IMR-90 (cell line): ENCODE results near the gene CIB2. TPM values are rescaled to one million over a fixed set of nuclear protein-coding genes. Genes with fewer than 3 reads are reported as not detected.

Source experiments
- ATAC-seq: fragments of 200-7000 bp; cut with Tn5 transposase; 2 replicates; pipeline ENCODE4 v1.9.1; 2020; ENCODE audit warnings: low read depth, mild to moderate bottlenecking, moderate library complexity
- BruUV-seq: library from RNA; stranded (reverse); fragments of 400-500 nt; replicated peaks from 2 replicates; lab custom pipeline; 2021; lab: Mats Ljungman, UMichigan
- CTCF ChIA-PET: fragments of 300-600 bp; formaldehyde crosslinking; extraction: SDS; loops from one replicate; lab custom pipeline; 2021; ENCODE audit warnings: antibody characterized with exemption; lab: Yijun Ruan, JAX
- POLR2A ChIA-PET: fragments of 300-600 bp; sonication (Branson Sonifier 250); formaldehyde crosslinking; loops from one replicate; lab custom pipeline; 2022; ENCODE audit warnings: antibody characterized with exemption; ENCODE audit not compliant: unreplicated experiment; lab: Charles Lee
- DNase-seq: peaks from one replicate; pipeline ENCODE4 v3.0.0; 2013
- H2AFZ ChIP-seq: replicated peaks from 2 replicates; pipeline ENCODE3; 2013; ENCODE audit warnings: low read length, mild to moderate bottlenecking; ENCODE audit not compliant: poor library complexity
- H2AK5ac ChIP-seq: 2 replicates; pipeline ENCODE4 v1.6.1; 2013; ENCODE audit warnings: low read depth, low read length, inconsistent platforms
- H2AK9ac ChIP-seq: replicated peaks from 2 replicates; pipeline ENCODE3; 2013; ENCODE audit warnings: mild to moderate bottlenecking, low read depth, low read length, moderate library complexity; ENCODE audit not compliant: poor library complexity
- H2BK120ac ChIP-seq: 2 replicates; pipeline ENCODE4 v1.6.1; 2013; ENCODE audit warnings: low read depth, low read length, inconsistent platforms
- H2BK15ac ChIP-seq: 3 replicates; pipeline ENCODE4 v1.6.1; 2013; ENCODE audit warnings: low read depth, low read length, inconsistent platforms
- H2BK20ac ChIP-seq: 2 replicates; pipeline ENCODE4 v1.6.1; 2013; ENCODE audit warnings: low read depth, mild to moderate bottlenecking, inconsistent platforms, low read length, moderate library complexity
- H2BK5ac ChIP-seq: 2 replicates; pipeline ENCODE4 v1.6.1; 2013; ENCODE audit warnings: mild to moderate bottlenecking, low read depth, low read length, inconsistent platforms; ENCODE audit not compliant: poor library complexity, severe bottlenecking
- H3K14ac ChIP-seq: replicated peaks from 2 replicates; pipeline ENCODE4 v1.6.1; 2013; ENCODE audit warnings: low read depth, low read length, inconsistent platforms
- H3K18ac ChIP-seq: 2 replicates; pipeline ENCODE4 v1.6.1; 2013; ENCODE audit warnings: low read depth, low read length, control low read depth
- H3K23ac ChIP-seq: 2 replicates; pipeline ENCODE4 v1.6.1; 2013; ENCODE audit warnings: low read depth, low read length, inconsistent platforms
- H3K27ac ChIP-seq: 2 replicates; pipeline ENCODE4 v1.5.1; 2013; ENCODE audit warnings: mild to moderate bottlenecking, control low read depth, low read length; ENCODE audit not compliant: insufficient read depth
- H3K27me3 ChIP-seq: 2 replicates; pipeline ENCODE4 v1.6.1; 2013; ENCODE audit warnings: low read length; ENCODE audit not compliant: control insufficient read depth, insufficient read depth
- H3K36me3 ChIP-seq: 2 replicates; pipeline ENCODE4 v1.6.1; 2013; ENCODE audit warnings: low read length, mixed read lengths; ENCODE audit not compliant: control insufficient read depth, insufficient read depth
- H3K4ac ChIP-seq: 2 replicates; pipeline ENCODE4 v1.6.1; 2013; ENCODE audit warnings: low read depth, low read length, inconsistent platforms
- H3K4me1 ChIP-seq: 2 replicates; pipeline ENCODE4 v1.6.1; 2013; ENCODE audit warnings: low read length, mixed read lengths; ENCODE audit not compliant: control insufficient read depth, insufficient read depth
- H3K4me2 ChIP-seq: 2 replicates; pipeline ENCODE4 v1.6.1; 2013; ENCODE audit warnings: low read depth, mild to moderate bottlenecking, control low read depth, low read length, moderate library complexity
- H3K4me3 ChIP-seq: 2 replicates; pipeline ENCODE4 v1.5.1; 2013; ENCODE audit warnings: low read depth, mild to moderate bottlenecking, control low read depth, low read length, moderate library complexity; ENCODE audit not compliant: insufficient read depth
- H3K56ac ChIP-seq: 2 replicates; pipeline ENCODE4 v1.6.1; 2013; ENCODE audit warnings: low read length, inconsistent platforms; ENCODE audit not compliant: insufficient read depth; ENCODE audit errors: extremely low read depth
- H3K79me1 ChIP-seq, 2 experiments: 2 replicates each; pipeline ENCODE4 v1.6.1; 2013; ENCODE audit warnings: low read length in 2 of 2, inconsistent platforms in 1 of 2, low read depth in 1 of 2
- H3K9ac ChIP-seq: 2 replicates; pipeline ENCODE4 v1.6.1; 2013; ENCODE audit warnings: low read depth, low read length, control low read depth
- H3K9me1 ChIP-seq: 2 replicates; pipeline ENCODE4 v1.6.1; 2013; ENCODE audit warnings: low read length, inconsistent platforms; ENCODE audit not compliant: insufficient read depth
- H3K9me3 ChIP-seq: 2 replicates; pipeline ENCODE4 v1.6.1; 2013; ENCODE audit warnings: low read length; ENCODE audit not compliant: control insufficient read depth, insufficient read depth
- H4K20me1 ChIP-seq: 2 replicates; pipeline ENCODE4 v1.6.1; 2013; ENCODE audit warnings: low read length, inconsistent platforms; ENCODE audit not compliant: insufficient read depth
- H4K5ac ChIP-seq: 2 replicates; pipeline ENCODE4 v1.6.1; 2013; ENCODE audit warnings: mild to moderate bottlenecking, low read depth, low read length, control low read depth
- H4K8ac ChIP-seq, 2 experiments: 2 replicates each; pipeline ENCODE4 v1.6.1; 2013; ENCODE audit warnings: low read depth in 2 of 2, low read length in 2 of 2, control low read depth in 1 of 2, inconsistent platforms in 1 of 2
- H4K91ac ChIP-seq: 2 replicates; pipeline ENCODE4 v1.6.1; 2013; ENCODE audit warnings: low read depth, low read length, inconsistent platforms; ENCODE audit not compliant: insufficient read depth
- BHLHE40 ChIP-seq: fragments of 150-350 bp; IDR thresholded peaks from 2 replicates; pipeline ENCODE4 v1.6.1; 2016; ENCODE audit warnings: mild to moderate bottlenecking, low read depth, low read length
- CEBPB ChIP-seq: IDR thresholded peaks from 2 replicates; pipeline ENCODE4 v1.6.1; 2012; ENCODE audit warnings: low read depth, low read length, improper control_type of control experiment
- CHD1 ChIP-seq: IDR thresholded peaks from 2 replicates; pipeline ENCODE4 v1.6.1; 2012; ENCODE audit warnings: low read depth, low read length, improper control_type of control experiment
- CTCF ChIP-seq: conservative IDR thresholded peaks from 2 replicates; pipeline ENCODE4 v1.5.1; 2012; ENCODE audit warnings: mild to moderate bottlenecking, low read depth, low read length, improper control_type of control experiment
- ELK1 ChIP-seq: fragments of 150-350 bp; IDR thresholded peaks from 2 replicates; pipeline ENCODE4 v1.6.1; 2016; ENCODE audit warnings: low read depth, mild to moderate bottlenecking, low read length, moderate library complexity, borderline replicate concordance
- FOS ChIP-seq: fragments of 150-350 bp; IDR thresholded peaks from 2 replicates; pipeline ENCODE4 v1.6.1; 2016; ENCODE audit warnings: low read depth, low read length
- MAFK ChIP-seq: IDR thresholded peaks from 2 replicates; pipeline ENCODE4 v1.6.1; 2012; ENCODE audit warnings: low read depth, low read length, improper control_type of control experiment
- MAZ ChIP-seq: IDR thresholded peaks from 2 replicates; pipeline ENCODE4 v1.6.1; 2012; ENCODE audit warnings: low read depth, mild to moderate bottlenecking, low read length, improper control_type of control experiment, moderate library complexity, borderline replicate concordance
- MXI1 ChIP-seq: IDR thresholded peaks from 2 replicates; pipeline ENCODE4 v1.6.1; 2012; ENCODE audit warnings: low read depth, mild to moderate bottlenecking, low read length, moderate library complexity, borderline replicate concordance
- NFE2L2 ChIP-seq: fragments of 150-350 bp; IDR thresholded peaks from 2 replicates; pipeline ENCODE4 v1.6.1; 2016; ENCODE audit warnings: low read depth, mild to moderate bottlenecking, low read length
- POLR2A ChIP-seq: IDR thresholded peaks from 2 replicates; pipeline ENCODE4 v1.6.1; 2012; ENCODE audit warnings: mild to moderate bottlenecking, low read depth, low read length
- RCOR1 ChIP-seq: IDR thresholded peaks from 2 replicates; pipeline ENCODE4 v1.6.1; 2012; ENCODE audit warnings: mild to moderate bottlenecking, low read length, improper control_type of control experiment; ENCODE audit not compliant: insufficient replicate concordance
- RFX5 ChIP-seq: IDR thresholded peaks from 2 replicates; pipeline ENCODE4 v1.8.0; 2012; ENCODE audit warnings: low read depth, mild to moderate bottlenecking, low read length, moderate library complexity
- SMC3 ChIP-seq: fragments of 150-350 bp; IDR thresholded peaks from 2 replicates; pipeline ENCODE4 v1.6.1; 2016; ENCODE audit warnings: low read depth, mild to moderate bottlenecking, antibody characterized with exemption, low read length, moderate library complexity
- USF2 ChIP-seq: fragments of 150-350 bp; IDR thresholded peaks from 2 replicates; pipeline ENCODE4 v1.6.1; 2017; ENCODE audit warnings: mild to moderate bottlenecking, antibody characterized with exemption, low read length, low read depth
- WGBS, 2 experiments: methylation state at CpG; one replicate each; pipeline versions ENCODE4 v1.1.5 to v1.1.7; 2013; ENCODE audit warnings: missing lambda C conversion rate in 2 of 2; ENCODE audit not compliant: insufficient read length in 1 of 2; ENCODE audit errors: extremely low coverage in 2 of 2; 5-methylcytosine and 5-hydroxymethylcytosine counted together
- dilution Hi-C: fragments of 300-500 bp; cut with HindIII; formaldehyde crosslinking; loops from one replicate; pipeline ENCODE4 v1.14.3; 2018; ENCODE audit warnings: low sequenced_read_pairs; ENCODE audit not compliant: unreplicated experiment
- in situ Hi-C: fragments of 300-500 bp; cut with MboI; formaldehyde crosslinking; loops from 3 replicates; pipeline ENCODE4 v1.14.3; 2019; ENCODE audit warnings: low sequenced_read_pairs, inconsistent platforms, mixed read lengths
- intact Hi-C: fragments of 100-400 bp; cut with micrococcal nuclease; formaldehyde crosslinking; loops from 2 replicates; pipeline ENCODE4 v1.10.0; 2022
- polyA plus RNA-seq, 3 experiments: library from polyadenylated mRNA; depleted of rRNA; stranded (reverse); fragments of >200 nt; gene quantifications; 2 replicates each; pipeline ENCODE4 v1.2.3, GENCODE V29; 2012; ENCODE audit warnings: low replicate concordance in 1 of 3
- total RNA-seq: library from RNA; depleted of rRNA; stranded (reverse); fragments of >200 nt; gene quantifications from 2 replicates; pipeline ENCODE4 v1.2.3, GENCODE V29; 2012

Gene CIB2
- total and polyA plus RNA-seq, 2 of the 4 experiments (the other 2 are of a cell fraction): 2.2 to 2.4 TPM

- Histone ChIP-seq H3K4me1 (peaks cover 35% of the 10 kb centered on the region), H3K14ac (no peak overlapping the region)
- CTCF ChIA-PET: no interaction called here
Observed at GRCh38 chr15:78054966-78055365, 76.3 kb downstream of the CIB2 start.

More at GRCh38 chr15:78054966-78055365, 76.3 kb downstream of the CIB2 start:
- no peak overlapping the region for H3K4me3 ChIP-seq
- peaks cover 37 to 93% of the 10 kb centered on the region in 2 experiments for H3K79me1 ChIP-seq
- WGBS, 2 experiments: no CpG with 5 or more reads among the region's 1 CpG
- no peak overlapping the region for H3K23ac ChIP-seq
- no peak overlapping the region for H2BK5ac ChIP-seq
- H3K9me1 ChIP-seq: peaks cover 43% of the 10 kb centered on the region
- DNase-seq (no peak), ATAC-seq (no peak)
- no peak overlapping the region for H2BK120ac ChIP-seq
- H3K9ac ChIP-seq: no peak overlapping the region
- BruUV-seq: no TSS peak
- H3K18ac ChIP-seq: no peak overlapping the region
- no peak overlapping the region for H4K5ac ChIP-seq
- no peak overlapping the region for H2AK9ac ChIP-seq
- H3K56ac ChIP-seq: no peak overlapping the region
- POLR2A ChIA-PET: no interaction called here
- dilution Hi-C loops: no loop called here
- no peak overlapping the region for H3K27ac ChIP-seq
- in situ Hi-C loops: no loop called here
- peaks cover 11% of the 10 kb centered on the region for H3K36me3 ChIP-seq
- H2AFZ ChIP-seq: no peak overlapping the region
- no peak overlapping the region for H2AK5ac ChIP-seq
- H3K9me3 ChIP-seq: no peaks in the 10 kb centered on the region
- peaks cover 52% of the 10 kb centered on the region for H4K20me1 ChIP-seq
- H2BK20ac ChIP-seq: no peak overlapping the region
- no peak overlapping the region for H2BK15ac ChIP-seq
- intact Hi-C loops: no loop called here
- no peaks in the 10 kb centered on the region for H3K27me3 ChIP-seq
- no peak overlapping the region for H4K8ac ChIP-seq
- TF ChIP-seq ELK1 (no peak), NFE2L2 (no peak), MAZ (no peak), CEBPB (no peak), RCOR1 (no peak), USF2 (no peak), SMC3 (no peak), CHD1 (no peak), BHLHE40 (no peak), POLR2A (no peak), CTCF (no peak), FOS (no peak), RFX5 (no peak), MXI1 (no peak), MAFK (no peak)
- H4K91ac ChIP-seq: no peak overlapping the region
- H3K4me2 ChIP-seq: no peak overlapping the region
- no peak overlapping the region for H3K4ac ChIP-seq
